ENCODE data around the gene LRRC45.

LRRC45 gene

DNA sequence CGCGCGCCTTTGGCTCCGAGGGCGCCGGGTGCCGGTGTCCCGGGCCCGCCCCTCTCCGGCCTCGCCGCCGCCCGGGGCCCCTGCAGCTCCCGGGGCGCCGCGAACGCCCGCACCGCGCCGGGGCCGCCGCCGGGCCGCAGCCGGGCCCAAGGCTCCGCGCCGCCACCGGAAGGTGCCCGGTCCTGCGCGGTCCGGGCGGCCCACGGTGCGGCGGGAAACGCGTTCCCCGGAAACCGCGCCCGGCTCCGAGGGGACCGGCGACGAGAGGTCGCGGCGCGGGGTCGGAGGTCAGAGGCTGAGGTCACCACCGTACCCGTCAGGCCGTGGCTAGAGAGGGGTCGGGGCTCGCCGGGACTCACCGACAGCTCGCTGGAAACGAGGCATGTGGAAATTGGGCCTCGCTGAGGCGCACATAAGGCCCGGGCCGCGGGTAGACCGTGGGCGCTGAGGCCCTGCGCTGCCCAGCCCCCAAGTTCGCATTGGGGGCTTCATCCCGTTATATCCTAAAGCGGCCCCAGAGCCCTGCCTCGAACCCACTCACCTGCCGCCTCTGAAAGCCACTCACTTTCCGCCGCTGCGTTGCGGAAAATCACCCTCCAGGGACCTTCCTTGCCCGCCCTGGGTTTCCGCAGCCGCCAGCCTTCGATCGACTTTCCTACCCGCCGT lies 42.7 kb downstream of the LRRC45 start, which contains the start of gene DUS1L:
Gene DUS1L (minus strand): TSS at position 167 of the 666 bp plus-strand sequence. CDS start 745 bp downstream, outside the sequence.
- Histone ChIP-seq H3K36me3 (ENCODE audit: control insufficient read depth, insufficient read depth, low read length) (no peaks in the 10 kb centered on the region), H2AFZ (peak within 1 kb of the TSS; percentile 96), H3K9me3 (ENCODE audit: control insufficient read depth, low read length) (no peaks in the 10 kb centered on the region), H3K27me3 (ENCODE audit: control insufficient read depth, insufficient read depth, low read length) (no peaks in the 10 kb centered on the region), H3K4me3 (ENCODE audit: low read depth, low read length) (peak within 1 kb of the TSS; percentile 70), H3K4me1 (peaks cover 13% of the 10 kb centered on the region), H3K27ac (peak within 1 kb of the TSS; percentile 64), H3K9ac (peak within 1 kb of the TSS; percentile 83), H3K79me2 (no peaks in the 10 kb centered on the region), H3K4me2 (ENCODE audit: low read length) (peak within 1 kb of the TSS; percentile 96)
- TF ChIP-seq, protein P1, sequence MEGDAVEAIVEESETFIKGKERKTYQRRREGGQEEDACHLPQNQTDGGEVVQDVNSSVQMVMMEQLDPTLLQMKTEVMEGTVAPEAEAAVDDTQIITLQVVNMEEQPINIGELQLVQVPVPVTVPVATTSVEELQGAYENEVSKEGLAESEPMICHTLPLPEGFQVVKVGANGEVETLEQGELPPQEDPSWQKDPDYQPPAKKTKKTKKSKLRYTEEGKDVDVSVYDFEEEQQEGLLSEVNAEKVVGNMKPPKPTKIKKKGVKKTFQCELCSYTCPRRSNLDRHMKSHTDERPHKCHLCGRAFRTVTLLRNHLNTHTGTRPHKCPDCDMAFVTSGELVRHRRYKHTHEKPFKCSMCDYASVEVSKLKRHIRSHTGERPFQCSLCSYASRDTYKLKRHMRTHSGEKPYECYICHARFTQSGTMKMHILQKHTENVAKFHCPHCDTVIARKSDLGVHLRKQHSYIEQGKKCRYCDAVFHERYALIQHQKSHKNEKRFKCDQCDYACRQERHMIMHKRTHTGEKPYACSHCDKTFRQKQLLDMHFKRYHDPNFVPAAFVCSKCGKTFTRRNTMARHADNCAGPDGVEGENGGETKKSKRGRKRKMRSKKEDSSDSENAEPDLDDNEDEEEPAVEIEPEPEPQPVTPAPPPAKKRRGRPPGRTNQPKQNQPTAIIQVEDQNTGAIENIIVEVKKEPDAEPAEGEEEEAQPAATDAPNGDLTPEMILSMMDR (IDR thresholded peaks at IDR 0.05), result no peak

GRCh38 chr17:82070611-82071010 lies 47.5 kb downstream of the LRRC45 start:
- no peak overlapping the region for H3K4me3 ChIP-seq (ENCODE audit: low read depth, low read length)
- peaks cover 5% of the 10 kb centered on the region for H3K4me1 ChIP-seq
- H3K79me2 ChIP-seq, result no peaks in the 10 kb centered on the region
- no peaks in the 10 kb centered on the region for H3K27me3 ChIP-seq (ENCODE audit: control insufficient read depth, insufficient read depth, low read length)
- H2AFZ ChIP-seq, result no peak overlapping the region
- no peaks in the 10 kb centered on the region for H3K9me3 ChIP-seq (ENCODE audit: control insufficient read depth, low read length)
- H3K27ac ChIP-seq, result no peak overlapping the region
- H3K4me2 ChIP-seq (ENCODE audit: low read length), result no peak overlapping the region
- TF ChIP-seq, protein P1 (IDR thresholded peaks at IDR 0.05), result no peak
- H3K36me3 ChIP-seq (ENCODE audit: control insufficient read depth, insufficient read depth, low read length), result no peaks in the 10 kb centered on the region
- H3K9ac ChIP-seq, result no peak overlapping the region

- no peak overlapping the region for H3K9ac ChIP-seq
- H2AFZ ChIP-seq, result no peak overlapping the region
- no peaks in the 10 kb centered on the region for H3K36me3 ChIP-seq (ENCODE audit: control insufficient read depth, insufficient read depth, low read length)
- H3K4me2 ChIP-seq (ENCODE audit: low read length), result no peak overlapping the region
- H3K4me3 ChIP-seq (ENCODE audit: low read depth, low read length), result no peak overlapping the region
- no peaks in the 10 kb centered on the region for H3K9me3 ChIP-seq (ENCODE audit: control insufficient read depth, low read length)
- H3K4me1 ChIP-seq, result no peaks in the 10 kb centered on the region
- H3K27ac ChIP-seq, result no peak overlapping the region
- TF ChIP-seq, protein P1 (IDR thresholded peaks at IDR 0.05), result no peak
- no peaks in the 10 kb centered on the region for H3K79me2 ChIP-seq
- no peaks in the 10 kb centered on the region for H3K27me3 ChIP-seq (ENCODE audit: control insufficient read depth, insufficient read depth, low read length)
These were observed 49.7 kb downstream of the LRRC45 start for GRCh38 chr17:82072827-82073226.

DNA sequence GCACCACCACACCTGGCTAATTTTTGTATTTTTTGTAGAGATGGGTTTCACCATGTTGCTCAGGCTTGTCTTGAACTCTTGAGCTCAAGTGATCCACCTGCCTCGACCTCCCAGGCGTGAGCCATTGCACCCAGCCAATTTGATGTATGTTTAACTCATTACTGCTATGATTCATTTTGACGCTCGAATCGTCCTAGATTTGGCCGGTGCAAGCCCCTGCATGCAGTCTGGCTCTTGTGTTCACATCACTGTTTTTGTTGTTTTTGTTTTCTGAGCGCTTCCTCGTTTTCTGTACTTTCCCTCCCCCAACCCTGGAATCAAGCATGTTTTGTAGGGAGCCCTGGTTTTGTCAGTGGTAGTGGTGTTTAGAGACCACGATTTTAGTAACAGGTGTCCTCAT lies 50.3 kb downstream of the LRRC45 start:
- no peaks in the 10 kb centered on the region for H3K36me3 ChIP-seq (ENCODE audit: control insufficient read depth, insufficient read depth, low read length)
- H3K4me2 ChIP-seq (ENCODE audit: low read length), result no peak overlapping the region
- H3K27ac ChIP-seq, result no peak overlapping the region

More for the DNA sequence above, 50.3 kb downstream of the LRRC45 start:
- Histone ChIP-seq H3K4me3 (ENCODE audit: low read depth, low read length) (no peak overlapping the region), H3K27me3 (ENCODE audit: control insufficient read depth, insufficient read depth, low read length) (no peaks in the 10 kb centered on the region), H2AFZ (no peak overlapping the region), H3K9me3 (ENCODE audit: control insufficient read depth, low read length) (no peaks in the 10 kb centered on the region), H3K79me2 (no peaks in the 10 kb centered on the region), H3K4me1 (no peaks in the 10 kb centered on the region), H3K9ac (no peak overlapping the region)
- TF ChIP-seq, protein P1 (IDR thresholded peaks at IDR 0.05), result no peak
